HAP-1 (cell line): ENCODE data around the gene SASH3.

Experiments used
- DNase-seq, 2 experiments: peaks; one replicate each; pipeline ENCODE4 v3.0.0-alpha.2; 2016 to 2020; ENCODE audit warnings: low spot score in 2 of 2
- H3K27me3 ChIP-seq: fragments of 250-450 bp; sonication (Bioruptor Pico); 2 replicates; pipeline ENCODE4 v1.5.1; 2020; ENCODE audit warnings: low read depth, mild to moderate bottlenecking, moderate library complexity
- H3K36me3 ChIP-seq: fragments of 250-450 bp; sonication (Bioruptor Pico); replicated peaks from 2 replicates; pipeline ENCODE4 v1.5.1; 2020; ENCODE audit warnings: mild to moderate bottlenecking
- H3K4me1 ChIP-seq: fragments of 250-450 bp; sonication (Bioruptor Pico); 2 replicates; pipeline ENCODE4 v1.5.1; 2020; ENCODE audit warnings: mild to moderate bottlenecking
- H3K4me3 ChIP-seq: fragments of 250-450 bp; sonication (Bioruptor Pico); 2 replicates; pipeline ENCODE4 v1.5.1; 2020; ENCODE audit warnings: mild to moderate bottlenecking, moderate library complexity
- H3K9me3 ChIP-seq: fragments of 250-450 bp; sonication (Bioruptor Pico); 2 replicates; pipeline ENCODE4 v1.5.1; 2020; ENCODE audit warnings: mild to moderate bottlenecking, moderate library complexity
- in situ Hi-C: fragments of 300-500 bp; cut with MboI; formaldehyde crosslinking; loops from 3 replicates; pipeline ENCODE4 v1.14.3; 2020; ENCODE audit warnings: low sequenced_read_pairs, inconsistent platforms, mixed read lengths

SASH3 gene

GRCh38 chrX:129825746-129826505 lies 46.2 kb downstream of the SASH3 start:
- in situ Hi-C loops, result loop anchor here (10.0 kb wide), 2 partner anchors 191 to 221 kb away; no protein-coding TSS in a partner anchor
- DNase-seq, result no peak
- H3K27me3 ChIP-seq, result no peaks in the 10 kb centered on the region
- H3K9me3 ChIP-seq, result no peaks in the 10 kb centered on the region
- no peaks in the 10 kb centered on the region for H3K4me1 ChIP-seq
- H3K4me3 ChIP-seq, result no peak overlapping the region
- peaks cover 27% of the 10 kb centered on the region for H3K36me3 ChIP-seq

GRCh38 chrX:129830494-129830893 lies 50.7 kb downstream of the SASH3 start:
- Histone ChIP-seq H3K4me1 (no peaks in the 10 kb centered on the region), H3K27me3 (no peaks in the 10 kb centered on the region), H3K36me3 (peaks cover 16% of the 10 kb centered on the region), H3K9me3 (no peaks in the 10 kb centered on the region), H3K4me3 (no peak overlapping the region)
- in situ Hi-C loops, result no loop called here
- no peak for DNase-seq

GRCh38 chrX:129831091-129831885 lies 51.5 kb downstream of the SASH3 start:
- DNase-seq, result no peak

GRCh38 chrX:129833153-129833990 lies 53.6 kb downstream of the SASH3 start:
- Histone ChIP-seq H3K4me3 (no peak overlapping the region), H3K36me3 (peaks cover 14% of the 10 kb centered on the region), H3K27me3 (no peaks in the 10 kb centered on the region), H3K4me1 (no peaks in the 10 kb centered on the region), H3K9me3 (no peaks in the 10 kb centered on the region)
- DNase-seq, result no peak
- in situ Hi-C loops, result no loop called here

More at GRCh38 chrX:129831091-129831885, 51.5 kb downstream of the SASH3 start:
- peaks cover 14% of the 10 kb centered on the region for H3K36me3 ChIP-seq
- no peaks in the 10 kb centered on the region for H3K9me3 ChIP-seq
- no peaks in the 10 kb centered on the region for H3K27me3 ChIP-seq
- in situ Hi-C loops, result no loop called here
- H3K4me1 ChIP-seq, result no peaks in the 10 kb centered on the region
- H3K4me3 ChIP-seq, result no peak overlapping the region

- in situ Hi-C loops, result no loop called here
- no peaks in the 10 kb centered on the region for H3K27me3 ChIP-seq
- peaks cover 20% of the 10 kb centered on the region for H3K36me3 ChIP-seq
- no peaks in the 10 kb centered on the region for H3K9me3 ChIP-seq
- no peak for DNase-seq
- H3K4me1 ChIP-seq, result no peaks in the 10 kb centered on the region
- H3K4me3 ChIP-seq, result no peak overlapping the region
Observed at GRCh38 chrX:129836827-129837226, 57.1 kb downstream of the SASH3 start.

- no peak overlapping the region for H3K4me3 ChIP-seq
- no peaks in the 10 kb centered on the region for H3K4me1 ChIP-seq
- H3K9me3 ChIP-seq, result no peaks in the 10 kb centered on the region
- H3K27me3 ChIP-seq, result no peaks in the 10 kb centered on the region
- H3K36me3 ChIP-seq, result peaks cover 20% of the 10 kb centered on the region
- in situ Hi-C loops, result no loop called here
- DNase-seq, result no peak
Observed at GRCh38 chrX:129840344-129840743, 60.6 kb downstream of the SASH3 start.

- in situ Hi-C loops, result no loop called here
- Histone ChIP-seq H3K9me3 (no peaks in the 10 kb centered on the region), H3K36me3 (peaks cover 11% of the 10 kb centered on the region), H3K4me3 (peak overlapping the region; percentile 73), H3K4me1 (no peaks in the 10 kb centered on the region), H3K27me3 (no peaks in the 10 kb centered on the region)
- DNase-seq, result peak in 1 of 2 experiments; percentile 40
Observed at GRCh38 chrX:129842510-129843208, 62.9 kb downstream of the SASH3 start.

GRCh38 chrX:129843209-129843458 lies 63.4 kb downstream of the SASH3 start:
- Histone ChIP-seq H3K9me3 (no peaks in the 10 kb centered on the region), H3K4me3 (peak overlapping the region; percentile 73), H3K36me3 (peaks cover 11% of the 10 kb centered on the region), H3K27me3 (no peaks in the 10 kb centered on the region), H3K4me1 (no peaks in the 10 kb centered on the region)
- no peak for DNase-seq
- in situ Hi-C loops, result no loop called here

- in situ Hi-C loops, result no loop called here
Observed at GRCh38 chrX:129843459-129844306, 63.9 kb downstream of the SASH3 start, which contains the start of gene ZDHHC9. Gene ZDHHC9 (minus strand): TSS chrX:129843886. CDS start chrX:129841945, 1,941 bp downstream.

More at GRCh38 chrX:129843459-129844306, 63.9 kb downstream of the SASH3 start, which contains the start of gene ZDHHC9:
- Histone ChIP-seq H3K36me3 (peaks cover 11% of the 10 kb centered on the region), H3K4me1 (no peaks in the 10 kb centered on the region), H3K27me3 (no peaks in the 10 kb centered on the region), H3K9me3 (no peaks in the 10 kb centered on the region), H3K4me3 (peak within 1 kb of the TSS; percentile 73)
- peak; percentile 96 to 97 for DNase-seq
